Left ventricle myocardium inferior (tissue), 1 donor: ENCODE measurements around the gene LBH. TPM values are rescaled to one million over a fixed set of nuclear protein-coding genes. Genes with fewer than 3 reads are reported as not detected.
A peak's percentile ranks its signal among the peaks of the same experiment; 100 is the strongest.

Experiments
- DNase-seq: peaks from one replicate; pipeline ENCODE4 v3.0.0-alpha.2; 2020
- H3K27ac ChIP-seq: fragments of 200-600 bp; replicated peaks from 2 replicates; pipeline ENCODE4 v1.8.0; 2021
- H3K27me3 ChIP-seq: fragments of 200-600 bp; 2 replicates; pipeline ENCODE4 v1.8.0; 2021; ENCODE audit warnings: low read depth
- H3K36me3 ChIP-seq: fragments of 200-600 bp; 2 replicates; pipeline ENCODE4 v1.8.0; 2021
- H3K4me1 ChIP-seq: fragments of 200-600 bp; 2 replicates; pipeline ENCODE4 v1.8.0; 2021
- H3K4me3 ChIP-seq: fragments of 200-600 bp; 2 replicates; pipeline ENCODE4 v1.8.0; 2021; ENCODE audit warnings: mild to moderate bottlenecking, moderate library complexity
- H3K9me3 ChIP-seq: fragments of 200-600 bp; replicated peaks from 2 replicates; pipeline ENCODE4 v1.8.0; 2021
- CTCF ChIP-seq: fragments of 200-600 bp; IDR thresholded peaks from 2 replicates; pipeline ENCODE4 v1.8.0; 2021; ENCODE audit warnings: antibody characterized with exemption, mild to moderate bottlenecking, borderline replicate concordance
- intact Hi-C: fragments of 100-400 bp; cut with micrococcal nuclease; formaldehyde crosslinking; loops from one replicate; pipeline ENCODE4 v1.11.0; 2022
- total RNA-seq: library from RNA; stranded (reverse); fragmentation: NEBNext Ultra II Directional; extraction: Animal tissue kit (Norgen Biotek cat#: 25700); gene quantifications from one replicate; pipeline ENCODE4 v1.2.1, GENCODE V29; 2021
- donor health status: DM: no; HTN: yes; CAD: no; lungs with severe emphysema.

LBH gene
- total RNA-seq, 1 donor from 2014 or later: 200 TPM

- H3K4me3 ChIP-seq: no peak overlapping the region
- H3K36me3 ChIP-seq: no peaks in the 10 kb centered on the region
- no peak overlapping the region for H3K27ac ChIP-seq
- DNase-seq: no peak
- intact Hi-C loops: no loop called here
- no peaks in the 10 kb centered on the region for H3K9me3 ChIP-seq
- H3K4me1 ChIP-seq: no peaks in the 10 kb centered on the region
- no peak for TF ChIP-seq CTCF
- no peaks in the 10 kb centered on the region for H3K27me3 ChIP-seq
Observed at GRCh38 chr2:30195016-30195415, 36.3 kb upstream of the LBH start.

GRCh38 chr2:30197570-30198192 lies 33.7 kb upstream of the LBH start:
- no peak for DNase-seq
- no peak for TF ChIP-seq CTCF

DNA sequence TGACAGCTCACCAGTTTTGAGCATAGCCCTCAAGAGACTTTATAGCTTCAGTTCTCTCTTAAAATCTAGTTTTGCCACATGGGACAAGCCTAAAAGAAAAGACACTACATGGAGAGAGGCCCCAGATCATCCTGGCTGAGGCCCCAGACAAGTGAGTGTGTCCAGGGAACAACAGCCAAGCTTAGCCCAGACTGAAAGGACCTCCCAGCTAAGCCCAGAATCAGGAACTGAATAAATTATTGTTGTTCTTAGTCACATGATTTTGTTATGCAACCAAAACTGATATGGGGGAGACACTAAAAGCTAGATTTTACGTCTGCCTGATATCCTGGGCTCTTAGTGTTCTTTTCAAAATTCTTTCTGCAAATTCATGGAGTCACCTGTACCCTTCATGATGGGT lies 29.3 kb upstream of the LBH start:
- no peaks in the 10 kb centered on the region for H3K27me3 ChIP-seq
- no peak overlapping the region for H3K4me3 ChIP-seq
- H3K9me3 ChIP-seq: no peaks in the 10 kb centered on the region
- no peak for TF ChIP-seq CTCF
- H3K27ac ChIP-seq: peak overlapping the region; percentile 65
- intact Hi-C loops: no loop called here
- H3K4me1 ChIP-seq: peaks cover 26% of the 10 kb centered on the region
- no peaks in the 10 kb centered on the region for H3K36me3 ChIP-seq
- DNase-seq: peak; percentile 57

More at GRCh38 chr2:30197570-30198192, 33.7 kb upstream of the LBH start:
- Histone ChIP-seq H3K4me3 (no peak overlapping the region), H3K36me3 (no peaks in the 10 kb centered on the region), H3K27ac (no peak overlapping the region), H3K27me3 (no peaks in the 10 kb centered on the region), H3K9me3 (no peaks in the 10 kb centered on the region), H3K4me1 (peaks cover 13% of the 10 kb centered on the region)
- intact Hi-C loops: no loop called here

- intact Hi-C loops: no loop called here
- H3K36me3 ChIP-seq: no peaks in the 10 kb centered on the region
- H3K9me3 ChIP-seq: no peaks in the 10 kb centered on the region
- TF ChIP-seq CTCF: no peak
- no peak for DNase-seq
- no peaks in the 10 kb centered on the region for H3K27me3 ChIP-seq
- peak overlapping the region; percentile 65 for H3K27ac ChIP-seq
- no peak overlapping the region for H3K4me3 ChIP-seq
- H3K4me1 ChIP-seq: peaks cover 26% of the 10 kb centered on the region
Observed at GRCh38 chr2:30203156-30203555, 28.2 kb upstream of the LBH start.

DNA sequence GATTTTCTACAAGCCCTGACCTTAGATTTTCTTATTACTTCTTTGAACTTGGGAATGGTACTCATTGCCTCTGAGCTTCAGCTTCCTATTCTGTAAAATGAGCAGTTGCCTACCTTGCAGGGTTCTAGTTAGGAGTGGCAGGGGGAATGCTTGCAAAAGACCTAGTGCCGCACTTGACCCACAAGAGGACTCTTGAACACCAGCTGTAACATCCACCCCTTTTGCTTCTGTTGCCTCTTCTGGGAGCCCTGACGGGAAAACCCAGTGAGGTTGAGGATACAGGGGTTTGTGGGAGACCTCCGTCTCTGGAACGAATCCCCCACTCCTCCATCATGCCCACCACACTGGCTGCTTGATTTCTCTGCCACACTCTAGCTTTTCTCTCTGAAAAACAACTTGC lies 27.1 kb upstream of the LBH start:
- H3K27me3 ChIP-seq: no peaks in the 10 kb centered on the region
- no peaks in the 10 kb centered on the region for H3K36me3 ChIP-seq
- peaks cover 31% of the 10 kb centered on the region for H3K4me1 ChIP-seq
- intact Hi-C loops: no loop called here
- no peaks in the 10 kb centered on the region for H3K9me3 ChIP-seq
- no peak for DNase-seq
- H3K27ac ChIP-seq: peak overlapping the region; percentile 47
- no peak overlapping the region for H3K4me3 ChIP-seq
- no peak for TF ChIP-seq CTCF
